Mesendoderm (in vitro differentiated cells): ENCODE results near the gene LOXL3.
"Not testable (repeated sequence)": the region's sequence is repeated elsewhere in the genome, so short reads cannot be mapped to it uniquely, and the experiment has no call there.

ENCODE experiments used
- DNase-seq: peaks from one replicate; pipeline ENCODE4 v3.0.0; 2013
- H2AK5ac ChIP-seq: 2 replicates; pipeline ENCODE4 v1.6.1; 2013; ENCODE audit warnings: low read length, inconsistent platforms
- H2BK120ac ChIP-seq: 2 replicates; pipeline ENCODE4 v1.6.1; 2013; ENCODE audit warnings: low read depth, mild to moderate bottlenecking, low read length, moderate library complexity, mixed read lengths
- H2BK15ac ChIP-seq: replicated peaks from 2 replicates; pipeline ENCODE4 v1.6.1; 2013; ENCODE audit warnings: low read depth, mild to moderate bottlenecking, moderate library complexity
- H2BK5ac ChIP-seq: 2 replicates; pipeline ENCODE4 v1.6.1; 2013; ENCODE audit warnings: low read length, inconsistent platforms
- H3K18ac ChIP-seq: 2 replicates; pipeline ENCODE4 v1.6.1; 2013; ENCODE audit warnings: mild to moderate bottlenecking, low read length, mixed read lengths
- H3K23ac ChIP-seq: one replicate; pipeline ENCODE4 v1.6.1; 2013; ENCODE audit warnings: low read length
- H3K27ac ChIP-seq: 2 replicates; pipeline ENCODE4 v1.5.1; 2013; ENCODE audit warnings: low read depth, mild to moderate bottlenecking, inconsistent platforms, low read length, moderate library complexity
- H3K27me3 ChIP-seq: 2 replicates; pipeline ENCODE4 v1.6.1; 2013; ENCODE audit warnings: low read length, control low read depth, mild to moderate bottlenecking, inconsistent platforms; ENCODE audit not compliant: insufficient read depth, poor library complexity
- H3K36me3 ChIP-seq: 2 replicates; pipeline ENCODE4 v1.6.1; 2013; ENCODE audit warnings: low read length, inconsistent platforms; ENCODE audit not compliant: control insufficient read depth, insufficient read depth
- H3K4ac ChIP-seq: one replicate; pipeline ENCODE4 v1.6.1; 2013; ENCODE audit warnings: low read depth, mild to moderate bottlenecking, low read length, moderate library complexity
- H3K4me1 ChIP-seq: 2 replicates; pipeline ENCODE4 v1.6.1; 2013; ENCODE audit warnings: low read depth, low read length, inconsistent platforms; ENCODE audit not compliant: control insufficient read depth
- H3K4me2 ChIP-seq: 2 replicates; pipeline ENCODE4 v1.6.1; 2013; ENCODE audit warnings: low read length
- H3K4me3 ChIP-seq: 2 replicates; pipeline ENCODE4 v1.5.1; 2013; ENCODE audit warnings: mild to moderate bottlenecking, low read length
- H3K56ac ChIP-seq: one replicate; pipeline ENCODE4 v1.6.1; 2013; ENCODE audit warnings: low read length
- H3K79me1 ChIP-seq: 2 replicates; pipeline ENCODE4 v1.6.1; 2013; ENCODE audit warnings: low read length, inconsistent platforms
- H3K79me2 ChIP-seq: 2 replicates; pipeline ENCODE4 v1.6.1; 2013; ENCODE audit warnings: mild to moderate bottlenecking, low read length; ENCODE audit not compliant: control insufficient read depth, insufficient read depth
- H3K9ac ChIP-seq: 2 replicates; pipeline ENCODE4 v1.6.1; 2013; ENCODE audit warnings: low read length, inconsistent platforms
- H4K5ac ChIP-seq: one replicate; pipeline ENCODE4 v1.6.1; 2013; ENCODE audit warnings: low read length
- H4K8ac ChIP-seq: one replicate; pipeline ENCODE4 v1.6.1; 2013; ENCODE audit warnings: low read depth, mild to moderate bottlenecking, control low read depth, low read length, moderate library complexity
- whole genome bisulfite sequencing: extraction: QIAGEN DNeasy Blood & Tissue Kit; methylation state at CpG from one replicate; pipeline ENCODE4 v1.1.7; 2013; ENCODE audit warnings: low lambda C conversion rate, missing lambda C conversion rate; ENCODE audit not compliant: insufficient coverage; ENCODE audit errors: extremely low coverage; 5-methylcytosine and 5-hydroxymethylcytosine counted together

LOXL3 gene

GRCh38 chr2:74488643-74489481 lies 64.9 kb downstream of the LOXL3 start:
- H3K9ac ChIP-seq, result no peak overlapping the region
- H3K36me3 ChIP-seq, result peaks cover 8% of the 10 kb centered on the region
- H3K23ac ChIP-seq, result no peak overlapping the region
- H2BK5ac ChIP-seq, result no peak overlapping the region
- H3K79me2 ChIP-seq, result no peaks in the 10 kb centered on the region
- no peak overlapping the region for H3K56ac ChIP-seq
- no peak overlapping the region for H2BK120ac ChIP-seq
- no peak overlapping the region for H3K4ac ChIP-seq
- no peak overlapping the region for H4K5ac ChIP-seq
- no peaks in the 10 kb centered on the region for H3K4me1 ChIP-seq
- DNase-seq, result no peak
- H3K4me2 ChIP-seq, result no peak overlapping the region
- H4K8ac ChIP-seq, result no peak overlapping the region
- H3K4me3 ChIP-seq, result no peak overlapping the region
- no peak overlapping the region for H2AK5ac ChIP-seq
- no CpG with 5 or more reads among the region's 9 CpGs for WGBS
- no peak overlapping the region for H3K27ac ChIP-seq
- H2BK15ac ChIP-seq, result no peak overlapping the region
- H3K79me1 ChIP-seq, result no peaks in the 10 kb centered on the region
- H3K18ac ChIP-seq, result no peak overlapping the region
- no peaks in the 10 kb centered on the region for H3K27me3 ChIP-seq

DNA sequence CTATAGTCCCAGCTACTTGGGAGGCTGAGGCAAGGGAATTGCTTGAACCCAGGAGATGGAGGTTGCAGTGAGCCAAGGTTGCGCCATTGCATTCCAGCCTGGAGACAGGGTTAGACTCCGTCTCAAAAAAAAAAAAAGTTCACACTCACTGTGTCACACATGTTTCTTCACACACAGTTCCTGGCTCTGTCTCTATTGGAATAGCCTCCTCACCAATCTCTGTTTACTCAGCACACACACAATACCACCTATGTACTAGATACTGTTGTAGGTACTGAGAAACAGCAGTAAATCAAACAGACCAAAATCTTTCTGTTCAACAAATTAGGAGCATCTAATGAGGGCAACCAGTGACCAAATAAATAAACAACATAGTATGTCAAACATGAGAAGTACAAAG lies 67.6 kb downstream of the LOXL3 start:
- Histone ChIP-seq H3K27ac (no peak overlapping the region), H3K4ac (no peak overlapping the region), H3K79me2 (no peaks in the 10 kb centered on the region), H2BK15ac (no peak overlapping the region), H2BK5ac (no peak overlapping the region), H3K9ac (no peak overlapping the region), H3K27me3 (no peaks in the 10 kb centered on the region), H4K8ac (no peak overlapping the region), H3K4me3 (no peak overlapping the region), H3K4me2 (no peak overlapping the region), H4K5ac (no peak overlapping the region), H2BK120ac (no peak overlapping the region), H3K56ac (no peak overlapping the region), H3K23ac (no peak overlapping the region), H2AK5ac (no peak overlapping the region), H3K36me3 (peaks cover 2% of the 10 kb centered on the region), H3K18ac (no peak overlapping the region), H3K79me1 (peaks cover 7% of the 10 kb centered on the region), H3K4me1 (no peaks in the 10 kb centered on the region)
- WGBS, result no CpG with 5 or more reads among the region's 2 CpGs
- DNase-seq, result no peak

GRCh38 chr2:74483675-74484164 lies 70.0 kb downstream of the LOXL3 start:
- not testable (repeated sequence) for H2BK120ac ChIP-seq, H3K79me2 ChIP-seq, H4K8ac ChIP-seq, H2AK5ac ChIP-seq, H3K18ac ChIP-seq, H3K4ac ChIP-seq, H2BK15ac ChIP-seq, H3K27me3 ChIP-seq, H3K23ac ChIP-seq, H2BK5ac ChIP-seq, H3K4me1 ChIP-seq, H3K36me3 ChIP-seq, H3K27ac ChIP-seq, DNase-seq, H4K5ac ChIP-seq
- Histone ChIP-seq H3K4me3 (peak overlapping the region; percentile 23), H3K56ac (peak overlapping the region; percentile 71), H3K9ac (peak overlapping the region; percentile 63), H3K79me1 (peaks cover 12% of the 10 kb centered on the region), H3K4me2 (peak overlapping the region; percentile 52)
- WGBS, result no CpG with 5 or more reads among the region's 19 CpGs

DNA sequence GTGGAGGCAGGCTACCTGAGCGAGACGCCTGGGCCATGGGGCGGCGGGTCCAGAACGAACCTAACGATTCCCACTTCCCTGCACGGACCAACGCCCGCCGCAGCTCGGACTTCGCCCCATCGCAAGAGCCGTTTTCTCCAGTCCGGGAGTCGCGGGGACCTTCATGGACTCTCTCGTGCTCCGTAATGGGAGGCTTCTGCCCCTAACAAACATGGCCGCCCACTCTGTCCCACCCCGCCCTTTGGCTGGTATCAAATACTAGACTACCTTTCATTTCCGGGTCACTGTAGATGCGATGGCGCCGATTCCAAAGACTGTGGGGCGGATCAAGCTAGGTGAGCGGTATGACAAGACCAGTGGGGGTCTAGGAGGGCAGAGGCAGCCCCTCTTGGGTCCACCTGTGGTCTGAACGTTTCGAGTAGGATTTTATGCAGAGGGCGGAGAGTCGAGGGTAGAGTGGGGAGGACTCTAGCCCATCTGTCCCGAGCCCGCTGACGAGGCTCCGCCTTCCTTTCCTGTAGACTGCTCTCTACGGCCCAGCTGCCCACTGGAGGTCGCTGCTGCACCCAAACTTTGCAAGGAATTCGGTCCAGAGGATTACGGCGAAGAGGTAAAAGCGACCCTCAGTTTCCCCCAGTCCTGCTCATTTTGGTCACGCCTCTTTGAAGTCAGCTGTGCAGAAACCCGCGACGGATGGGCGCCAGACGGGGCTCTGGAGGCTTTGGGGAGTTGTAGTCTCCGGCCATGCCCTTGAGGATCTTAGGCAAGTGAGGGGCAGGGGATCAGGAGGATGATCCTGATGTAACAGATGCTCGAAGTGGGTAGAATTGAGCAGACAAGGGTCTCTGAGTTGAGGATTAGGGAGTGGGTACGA lies 70.7 kb downstream of the LOXL3 start, which contains the start of the genes CCDC142 and TTC31:
CCDC142 (minus strand) TSS at position 198 of the 874 bp plus-strand sequence; CDS start at position 37, 161 bp downstream.
TTC31 (plus strand) TSS at position 281 of the 874 bp plus-strand sequence; CDS start at position 296, 15 bp downstream.
- Histone ChIP-seq H2AK5ac (no peak within 1 kb of the TSS), H2BK15ac (no peak within 1 kb of the TSS), H3K27ac (peak within 1 kb of the TSS; percentile 62), H2BK120ac (no peak within 1 kb of the TSS), H4K8ac (peak within 1 kb of the TSS; percentile 83), H3K4ac (peak within 1 kb of the TSS; percentile 5), H3K27me3 (no peaks in the 10 kb centered on the region), H3K4me1 (no peaks in the 10 kb centered on the region), H3K79me2 (no peaks in the 10 kb centered on the region), H3K4me3 (peak within 1 kb of the TSS; percentile 75), H3K23ac (peak within 1 kb of the TSS; percentile 2), H3K18ac (peak within 1 kb of the TSS; percentile 55), H3K79me1 (peaks cover 12% of the 10 kb centered on the region), H3K9ac (peak within 1 kb of the TSS; percentile 84), H2BK5ac (peak within 1 kb of the TSS; percentile 86), H3K36me3 (peaks cover 3% of the 10 kb centered on the region), H3K4me2 (peak within 1 kb of the TSS; percentile 99), H3K56ac (peak within 1 kb of the TSS; percentile 94), H4K5ac (no peak within 1 kb of the TSS)
- no CpG with 5 or more reads among the region's 50 CpGs for WGBS
- DNase-seq, result peak; percentile 98
